Neural progenitor cell (in vitro differentiated cells): Measurements from ENCODE around the gene AURKAIP1.

Experiments used
- EZH2 ChIP-seq: fragments of 200-600 bp; sonication (generic); IDR thresholded peaks from 2 replicates; pipeline ENCODE4 v1.6.1; 2017; ENCODE audit warnings: antibody characterized with exemption, mild to moderate bottlenecking, moderate library complexity
- EZH2phosphoT487 ChIP-seq: fragments of 200-600 bp; sonication (generic); IDR thresholded peaks from 2 replicates; pipeline ENCODE4 v1.6.1; 2017; ENCODE audit warnings: antibody characterized with exemption
- TF ChIP-seq, protein P1 (sequence below): fragments of 200-600 bp; sonication (generic); IDR thresholded peaks from 2 replicates; pipeline ENCODE4 v1.5.1; 2017; ENCODE audit warnings: antibody characterized with exemption, mild to moderate bottlenecking

DNA sequence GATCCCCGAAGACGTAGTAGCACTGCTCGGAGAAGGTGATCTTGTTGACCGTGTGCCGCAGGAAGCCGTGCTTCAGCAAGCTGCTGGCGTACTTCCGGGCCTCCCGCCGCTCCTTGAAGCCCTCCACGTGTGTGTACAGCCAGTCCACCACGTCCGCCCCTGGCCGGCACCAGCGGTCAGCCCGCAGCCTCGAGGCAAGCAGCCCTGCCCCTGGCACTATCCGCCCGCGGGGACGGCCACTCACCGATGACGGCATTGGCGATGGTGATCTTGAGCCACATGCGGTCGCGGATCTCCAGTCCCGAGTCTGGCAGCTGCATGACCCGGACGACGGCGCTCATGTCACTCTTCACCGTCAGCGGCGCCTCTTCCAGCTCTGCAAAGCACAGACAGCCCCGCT lies 36.7 kb downstream of the AURKAIP1 start:
- TF ChIP-seq EZH2phosphoT487 (no peak), EZH2 (no peak)
- TF ChIP-seq, protein P1, sequence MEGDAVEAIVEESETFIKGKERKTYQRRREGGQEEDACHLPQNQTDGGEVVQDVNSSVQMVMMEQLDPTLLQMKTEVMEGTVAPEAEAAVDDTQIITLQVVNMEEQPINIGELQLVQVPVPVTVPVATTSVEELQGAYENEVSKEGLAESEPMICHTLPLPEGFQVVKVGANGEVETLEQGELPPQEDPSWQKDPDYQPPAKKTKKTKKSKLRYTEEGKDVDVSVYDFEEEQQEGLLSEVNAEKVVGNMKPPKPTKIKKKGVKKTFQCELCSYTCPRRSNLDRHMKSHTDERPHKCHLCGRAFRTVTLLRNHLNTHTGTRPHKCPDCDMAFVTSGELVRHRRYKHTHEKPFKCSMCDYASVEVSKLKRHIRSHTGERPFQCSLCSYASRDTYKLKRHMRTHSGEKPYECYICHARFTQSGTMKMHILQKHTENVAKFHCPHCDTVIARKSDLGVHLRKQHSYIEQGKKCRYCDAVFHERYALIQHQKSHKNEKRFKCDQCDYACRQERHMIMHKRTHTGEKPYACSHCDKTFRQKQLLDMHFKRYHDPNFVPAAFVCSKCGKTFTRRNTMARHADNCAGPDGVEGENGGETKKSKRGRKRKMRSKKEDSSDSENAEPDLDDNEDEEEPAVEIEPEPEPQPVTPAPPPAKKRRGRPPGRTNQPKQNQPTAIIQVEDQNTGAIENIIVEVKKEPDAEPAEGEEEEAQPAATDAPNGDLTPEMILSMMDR = no peak
